GM12872 (cell line): ENCODE results near the gene MAP3K7.

Source experiments
- TF ChIP-seq, protein P1 (sequence below): IDR thresholded peaks from 3 replicates; pipeline ENCODE4 v1.5.1; 2011; ENCODE audit warnings: low read depth, mild to moderate bottlenecking, low read length, moderate library complexity; ENCODE audit not compliant: insufficient read depth

The MAP3K7 gene

DNA sequence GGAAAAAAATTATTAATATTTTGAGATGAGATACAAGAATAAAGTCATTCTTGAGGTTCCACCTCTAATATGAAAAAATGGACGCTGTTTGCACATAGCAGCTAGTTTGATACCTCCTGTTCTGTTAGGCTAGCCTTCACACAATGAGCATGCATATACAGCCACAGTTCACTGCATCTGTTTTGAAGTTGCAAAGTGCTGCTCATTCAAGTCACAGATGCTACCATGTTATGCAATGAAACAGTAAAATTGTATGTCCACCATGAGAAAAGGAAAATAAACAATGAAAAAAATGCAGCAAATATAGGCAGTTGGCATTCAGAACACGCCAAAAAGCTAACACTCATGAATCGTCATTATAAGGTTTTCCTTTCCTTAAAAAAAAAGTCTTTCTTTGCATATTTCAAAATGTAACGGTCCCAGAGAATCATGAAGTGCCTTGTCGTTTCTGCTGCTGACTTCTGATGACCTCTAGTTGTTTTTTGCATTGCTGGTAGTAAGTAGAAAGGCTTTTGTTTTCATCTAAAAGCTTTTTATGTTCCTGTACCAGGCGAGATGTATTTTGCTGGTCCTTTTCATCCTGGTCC lies 70.7 kb downstream of the MAP3K7 start:
- TF ChIP-seq, protein P1, sequence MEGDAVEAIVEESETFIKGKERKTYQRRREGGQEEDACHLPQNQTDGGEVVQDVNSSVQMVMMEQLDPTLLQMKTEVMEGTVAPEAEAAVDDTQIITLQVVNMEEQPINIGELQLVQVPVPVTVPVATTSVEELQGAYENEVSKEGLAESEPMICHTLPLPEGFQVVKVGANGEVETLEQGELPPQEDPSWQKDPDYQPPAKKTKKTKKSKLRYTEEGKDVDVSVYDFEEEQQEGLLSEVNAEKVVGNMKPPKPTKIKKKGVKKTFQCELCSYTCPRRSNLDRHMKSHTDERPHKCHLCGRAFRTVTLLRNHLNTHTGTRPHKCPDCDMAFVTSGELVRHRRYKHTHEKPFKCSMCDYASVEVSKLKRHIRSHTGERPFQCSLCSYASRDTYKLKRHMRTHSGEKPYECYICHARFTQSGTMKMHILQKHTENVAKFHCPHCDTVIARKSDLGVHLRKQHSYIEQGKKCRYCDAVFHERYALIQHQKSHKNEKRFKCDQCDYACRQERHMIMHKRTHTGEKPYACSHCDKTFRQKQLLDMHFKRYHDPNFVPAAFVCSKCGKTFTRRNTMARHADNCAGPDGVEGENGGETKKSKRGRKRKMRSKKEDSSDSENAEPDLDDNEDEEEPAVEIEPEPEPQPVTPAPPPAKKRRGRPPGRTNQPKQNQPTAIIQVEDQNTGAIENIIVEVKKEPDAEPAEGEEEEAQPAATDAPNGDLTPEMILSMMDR, result no peak

DNA sequence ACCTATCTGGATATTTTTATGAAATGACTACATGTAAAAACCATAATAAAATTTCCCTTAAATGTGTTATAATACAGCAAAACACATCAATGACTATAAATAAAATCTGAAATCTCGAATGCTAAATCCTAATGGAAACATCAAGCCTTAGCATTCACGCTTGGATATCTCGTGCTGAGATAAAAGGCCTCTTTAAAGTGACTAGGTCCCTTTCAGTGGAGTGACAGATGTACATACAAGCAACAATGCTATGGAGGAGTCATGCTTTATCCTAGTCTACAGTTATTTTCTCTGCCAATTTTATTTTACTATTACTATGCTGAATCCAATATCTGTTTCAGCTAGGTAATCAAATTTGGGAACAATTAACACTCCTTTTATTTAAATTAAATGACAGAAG lies 72.4 kb downstream of the MAP3K7 start:
- TF ChIP-seq, protein P1, result no peak

GRCh38 chr6:90508753-90509152 lies 78.1 kb downstream of the MAP3K7 start:
- TF ChIP-seq, protein P1, result no peak

DNA sequence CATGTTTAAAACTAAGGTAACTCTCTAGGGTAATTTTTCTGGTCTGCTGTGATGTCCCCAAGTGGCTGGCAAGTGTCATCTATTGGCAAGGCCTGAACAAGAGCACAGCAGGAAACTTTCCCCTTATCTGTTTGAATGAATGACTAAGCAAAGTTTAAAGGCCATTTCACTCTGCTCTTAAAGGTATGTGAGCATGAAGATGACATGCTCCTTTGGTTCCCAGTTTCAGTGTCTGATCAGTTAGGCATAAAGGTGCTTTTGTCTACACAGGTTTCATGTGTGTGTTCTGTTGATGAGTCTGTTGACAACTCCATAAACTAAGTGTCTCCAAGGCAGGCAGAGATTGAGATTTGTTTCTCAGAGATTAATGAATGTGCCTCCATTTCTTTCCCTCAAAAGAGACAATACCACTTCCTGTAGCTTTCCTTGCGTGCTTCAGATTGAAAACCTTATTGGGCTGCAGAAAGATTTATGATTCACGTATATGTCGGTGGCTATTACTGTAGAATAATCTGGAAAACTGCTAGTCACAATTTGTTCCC lies 83.9 kb downstream of the MAP3K7 start:
- TF ChIP-seq, protein P1, result no peak

DNA sequence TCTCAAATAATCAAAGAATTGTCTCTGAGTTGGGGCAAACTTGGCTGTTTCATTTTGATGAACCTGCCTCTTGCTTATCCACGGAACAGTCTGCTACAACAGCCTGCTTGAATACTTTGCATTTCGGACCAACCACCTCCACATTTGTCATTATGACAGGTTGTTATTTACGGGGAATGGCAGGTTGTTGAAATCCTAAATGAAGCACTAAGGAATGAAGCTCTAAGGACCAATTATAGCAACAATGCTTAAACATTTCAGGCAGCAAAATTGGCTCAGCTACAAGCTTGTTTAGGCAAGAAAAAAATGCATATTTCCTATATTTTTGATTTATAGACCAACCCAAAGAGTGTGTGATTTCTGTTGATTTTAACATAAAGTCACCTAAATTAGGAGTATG lies 84.5 kb downstream of the MAP3K7 start:
- TF ChIP-seq, protein P1, result no peak

DNA sequence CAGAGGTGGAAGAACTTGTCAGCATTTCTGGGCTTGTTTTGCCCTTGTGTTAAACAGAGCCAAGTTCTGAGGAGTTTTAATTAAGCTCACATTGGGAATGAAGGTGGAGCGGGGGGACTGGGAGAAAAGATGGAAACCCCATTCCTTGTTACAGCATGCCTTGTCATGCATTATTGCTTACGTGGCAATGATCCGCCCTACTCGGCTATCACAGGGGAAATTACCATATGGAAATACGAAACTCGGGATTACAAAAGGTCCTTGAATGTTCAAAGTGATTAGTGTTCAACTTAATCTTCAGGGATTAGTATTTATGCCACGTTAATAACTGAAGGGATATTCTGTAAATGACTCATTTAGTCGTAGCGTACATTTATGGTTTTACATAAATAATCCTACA lies 86.4 kb downstream of the MAP3K7 start:
- TF ChIP-seq, protein P1, result no peak

DNA sequence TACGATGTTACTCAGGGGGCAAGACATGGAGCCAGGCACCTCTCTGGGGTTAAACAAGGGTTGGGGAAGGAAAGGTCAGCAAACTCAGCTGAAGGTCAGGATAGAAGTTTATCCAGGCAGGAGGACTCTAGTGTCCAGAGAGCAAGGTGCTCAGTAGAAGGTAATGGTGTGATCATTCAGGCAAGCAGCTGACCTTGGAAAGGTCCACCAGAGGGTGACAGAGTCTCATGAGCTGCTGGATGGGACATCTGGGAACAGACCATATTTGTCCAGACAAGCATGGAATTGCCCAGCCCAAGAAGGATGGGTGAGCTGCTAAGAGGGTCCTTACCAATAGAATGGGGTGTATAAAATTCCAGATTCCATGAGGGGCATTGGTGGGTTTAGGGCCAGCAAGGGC lies 89.5 kb downstream of the MAP3K7 start:
- TF ChIP-seq, protein P1, result 0 out of 3 replicates have a peak, but pooled peaks have one; percentile 13
